ENCODE measurements around the gene KLRF2. TPM values are rescaled to one million over a fixed set of nuclear protein-coding genes. Genes with fewer than 3 reads are reported as not detected.

KLRF2 gene
- total RNA-seq, 1 experiment from 2014 or later, result not detected

DNA sequence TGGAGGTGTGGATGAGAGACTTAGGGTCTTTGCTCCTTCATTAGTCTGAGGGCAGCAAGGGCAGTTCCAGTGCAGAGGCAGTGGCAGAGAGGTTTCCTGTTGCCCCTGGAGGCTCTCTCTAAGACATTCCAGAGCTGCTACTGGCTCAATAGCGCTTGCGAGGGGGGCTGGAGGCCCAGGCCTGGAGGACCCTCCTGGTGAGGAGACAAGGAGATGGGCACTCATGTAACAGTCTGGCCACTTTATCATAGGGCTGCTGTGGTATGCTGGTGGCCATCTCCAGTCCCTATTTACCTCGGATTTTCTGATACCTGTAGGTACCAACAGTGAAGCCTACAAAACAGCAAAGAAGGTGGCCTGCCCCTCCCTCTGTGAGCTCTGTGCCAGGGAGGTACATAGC, 38.2 kb downstream of the KLRF2 start:
- ChIA-PET CTCF (no interaction called here), POLR2A (ENCODE audit: unreplicated experiment) (no interaction called here)
- H3K36me3 ChIP-seq (ENCODE audit: low read depth, low read length), result no peaks in the 10 kb centered on the region
- no peaks in the 10 kb centered on the region for H3K4me1 ChIP-seq (ENCODE audit: insufficient read depth, low read length)
- H3K27me3 ChIP-seq (ENCODE audit: low read length), result no peaks in the 10 kb centered on the region
- H3K27ac ChIP-seq (ENCODE audit: low read length), result no peak overlapping the region
- H3K4me3 ChIP-seq (ENCODE audit: low read length), result no peak overlapping the region
- BruUV-seq (replicated peaks), result no TSS peak
- TF ChIP-seq EZH2phosphoT487 (IDR thresholded peaks at IDR 0.05; ENCODE audit: borderline replicate concordance, low read length) (no peak), CTCF (conservative IDR thresholded peaks at IDR 0.05; ENCODE audit: low read depth, low read length) (no peak), EZH2 (IDR thresholded peaks at IDR 0.05; ENCODE audit: low read length, unreplicated experiment) (no peak)
- H4K20me1 ChIP-seq (ENCODE audit: low read length), result no peaks in the 10 kb centered on the region
- no peaks in the 10 kb centered on the region for H3K79me2 ChIP-seq (ENCODE audit: low read length)
- no peak overlapping the region for H2AFZ ChIP-seq (ENCODE audit: low read length)
- intact Hi-C loops (cut with micrococcal nuclease), result no loop called here
- DNase-seq (no peak), ATAC-seq (no peak)
- no peak overlapping the region for H3K9ac ChIP-seq (ENCODE audit: low read length)
- H3K9me3 ChIP-seq (ENCODE audit: low read length), result no peaks in the 10 kb centered on the region
- no peaks in the 10 kb centered on the region for H3F3A ChIP-seq (ENCODE audit: low read length, unreplicated experiment)
- no peaks in the 10 kb centered on the region; the same call in 1 of the 2 replicates for H3K9me2 ChIP-seq (replicated peaks; ENCODE audit: low read length)
- no peak overlapping the region for H3K4me2 ChIP-seq (ENCODE audit: low read length)

- DNase-seq (no peak), ATAC-seq (no peak)
- no peak overlapping the region for H3K4me2 ChIP-seq (ENCODE audit: low read length)
- intact Hi-C loops (cut with micrococcal nuclease), result no loop called here
- H3K9me3 ChIP-seq (ENCODE audit: low read length), result no peaks in the 10 kb centered on the region
- H3K4me3 ChIP-seq (ENCODE audit: low read length), result no peak overlapping the region
- H3K4me1 ChIP-seq (ENCODE audit: insufficient read depth, low read length), result no peaks in the 10 kb centered on the region
- no peak overlapping the region for H3K9ac ChIP-seq (ENCODE audit: low read length)
- no peaks in the 10 kb centered on the region; the same call in 1 of the 2 replicates for H3K9me2 ChIP-seq (replicated peaks; ENCODE audit: low read length)
- POLR2A ChIA-PET (ENCODE audit: unreplicated experiment), result no interaction called here
- no peak overlapping the region for H3K27ac ChIP-seq (ENCODE audit: low read length)
- H3K27me3 ChIP-seq (ENCODE audit: low read length), result no peaks in the 10 kb centered on the region
- H2AFZ ChIP-seq (ENCODE audit: low read length), result no peak overlapping the region
- no peaks in the 10 kb centered on the region for H3K36me3 ChIP-seq (ENCODE audit: low read depth, low read length)
- TF ChIP-seq EZH2 (IDR thresholded peaks at IDR 0.05; ENCODE audit: low read length, unreplicated experiment) (no peak), CTCF (conservative IDR thresholded peaks at IDR 0.05; ENCODE audit: low read depth, low read length) (no peak), EZH2phosphoT487 (IDR thresholded peaks at IDR 0.05; ENCODE audit: borderline replicate concordance, low read length) (no peak)
- CTCF ChIA-PET, result no interaction called here
- no TSS peak for BruUV-seq (replicated peaks)
- no peaks in the 10 kb centered on the region for H4K20me1 ChIP-seq (ENCODE audit: low read length)
- H3K79me2 ChIP-seq (ENCODE audit: low read length), result no peaks in the 10 kb centered on the region
- no peaks in the 10 kb centered on the region for H3F3A ChIP-seq (ENCODE audit: low read length, unreplicated experiment)
Measured at GRCh38 chr12:9920451-9920850, 39.2 kb downstream of the KLRF2 start.

GRCh38 chr12:9922429-9922828, 41.1 kb downstream of the KLRF2 start:
- no peak for TF ChIP-seq EZH2 (IDR thresholded peaks at IDR 0.05; ENCODE audit: low read length, unreplicated experiment)
- no peak for TF ChIP-seq EZH2phosphoT487 (IDR thresholded peaks at IDR 0.05; ENCODE audit: borderline replicate concordance, low read length)
- Histone ChIP-seq H3K36me3 (ENCODE audit: low read depth, low read length) (no peaks in the 10 kb centered on the region), H3K4me3 (ENCODE audit: low read length) (no peak overlapping the region), H3K79me2 (ENCODE audit: low read length) (no peaks in the 10 kb centered on the region), H3K9me2 (replicated peaks; ENCODE audit: low read length) (no peaks in the 10 kb centered on the region), H4K20me1 (ENCODE audit: low read length) (no peaks in the 10 kb centered on the region), H3K4me2 (ENCODE audit: low read length) (no peak overlapping the region), H3K4me1 (ENCODE audit: insufficient read depth, low read length) (no peaks in the 10 kb centered on the region), H3K27me3 (ENCODE audit: low read length) (no peaks in the 10 kb centered on the region), H3K9me3 (ENCODE audit: low read length) (no peaks in the 10 kb centered on the region), H3F3A (ENCODE audit: low read length, unreplicated experiment) (no peaks in the 10 kb centered on the region), H3K27ac (ENCODE audit: low read length) (no peak overlapping the region), H3K9ac (ENCODE audit: low read length) (no peak overlapping the region), H2AFZ (ENCODE audit: low read length) (no peak overlapping the region)
- intact Hi-C loops (cut with micrococcal nuclease), result no loop called here
- BruUV-seq (replicated peaks), result no TSS peak
- ATAC-seq, result no peak
- DNase-seq, result no peak
- CTCF ChIA-PET, result no interaction called here
- POLR2A ChIA-PET (ENCODE audit: unreplicated experiment), result no interaction called here
